Kidney epithelial cell (primary cell): ENCODE results near the gene CCDC74B. TPM values are rescaled to one million over a fixed set of nuclear protein-coding genes. Genes with fewer than 3 reads are reported as not detected.
A peak's percentile ranks its signal among the peaks of the same experiment; 100 is the strongest.
"Not testable (repeated sequence)": the region's sequence is repeated elsewhere in the genome, so short reads cannot be mapped to it uniquely, and the experiment has no call there.

Experiments used
- DNase-seq: peaks from one replicate; pipeline ENCODE4 v3.0.0-alpha.2; 2010; ENCODE audit warnings: low read depth
- H3K27me3 ChIP-seq: 2 replicates; pipeline ENCODE4 v1.6.0; 2011; ENCODE audit warnings: low read length; ENCODE audit not compliant: control insufficient read depth, insufficient read depth
- H3K36me3 ChIP-seq: 2 replicates; pipeline ENCODE4 v1.5.1; 2011; ENCODE audit warnings: low read length; ENCODE audit not compliant: control insufficient read depth, insufficient read depth
- H3K4me3 ChIP-seq: 2 replicates; pipeline ENCODE4 v1.5.1; 2011; ENCODE audit warnings: low read depth, mild to moderate bottlenecking, control low read depth, low read length
- CTCF ChIP-seq: IDR thresholded peaks from 2 replicates; pipeline ENCODE4 v1.5.1; 2011; ENCODE audit warnings: mild to moderate bottlenecking, moderate library complexity, low read length, control low read depth, inconsistent platforms; ENCODE audit not compliant: insufficient read depth, poor library complexity, severe bottlenecking
- total RNA-seq: library from RNA; depleted of rRNA; stranded (reverse); fragments of >200 nt; gene quantifications from 2 replicates; pipeline ENCODE4 v1.2.3, GENCODE V29; 2015

CCDC74B gene
- total RNA-seq: 8.6 and 9.5 TPM in 2 replicates

GRCh38 chr2:130145006-130145414 lies at the start of gene CCDC74B:
CCDC74B (minus strand) TSS chr2:130145112; CDS start chr2:130144996, 116 bp downstream.
- H3K36me3 ChIP-seq, H3K27me3 ChIP-seq, DNase-seq: not testable (repeated sequence)
- H3K4me3 ChIP-seq: peak within 1 kb of the TSS; percentile 41

GRCh38 chr2:130193824-130194223 lies 48.9 kb upstream of the CCDC74B start:
- not testable (repeated sequence) for H3K4me3 ChIP-seq, DNase-seq, H3K36me3 ChIP-seq, H3K27me3 ChIP-seq

- H3K4me3 ChIP-seq, H3K27me3 ChIP-seq, H3K36me3 ChIP-seq, DNase-seq: not testable (repeated sequence)
Observed at GRCh38 chr2:130192451-130192850, 47.5 kb upstream of the CCDC74B start.

- H3K27me3 ChIP-seq, DNase-seq, H3K36me3 ChIP-seq, H3K4me3 ChIP-seq: not testable (repeated sequence)
Observed at GRCh38 chr2:130191319-130191718, 46.4 kb upstream of the CCDC74B start.

- no peak for DNase-seq
- TF ChIP-seq CTCF: no peak
- H3K36me3 ChIP-seq: no peaks in the 10 kb centered on the region
- no peak overlapping the region for H3K4me3 ChIP-seq
- H3K27me3 ChIP-seq: no peaks in the 10 kb centered on the region
Observed at GRCh38 chr2:130190237-130190636, 45.3 kb upstream of the CCDC74B start.

GRCh38 chr2:130188958-130189357 lies 44.0 kb upstream of the CCDC74B start:
- not testable (repeated sequence) for H3K4me3 ChIP-seq, H3K27me3 ChIP-seq, H3K36me3 ChIP-seq, DNase-seq

- H3K27me3 ChIP-seq, DNase-seq, H3K36me3 ChIP-seq, H3K4me3 ChIP-seq: not testable (repeated sequence)
Observed at GRCh38 chr2:130187859-130188792, 43.2 kb upstream of the CCDC74B start.

- no peak for TF ChIP-seq CTCF
- Histone ChIP-seq H3K36me3 (peaks cover 1% of the 10 kb centered on the region), H3K4me3 (no peak overlapping the region), H3K27me3 (no peaks in the 10 kb centered on the region)
- DNase-seq: no peak
Observed at GRCh38 chr2:130187268-130187667, 42.4 kb upstream of the CCDC74B start.

- Histone ChIP-seq H3K4me3 (no peak overlapping the region), H3K36me3 (peaks cover 1% of the 10 kb centered on the region), H3K27me3 (no peaks in the 10 kb centered on the region)
- no peak for DNase-seq
- TF ChIP-seq CTCF: no peak
Observed at GRCh38 chr2:130186391-130186790, 41.5 kb upstream of the CCDC74B start.
